ENCODE data around the gene KCNH1. TPM values are rescaled to one million over a fixed set of nuclear protein-coding genes. Genes with fewer than 3 reads are reported as not detected.

The KCNH1 gene
- total RNA-seq, 2 experiments from 2014 or later, result not detected

GRCh38 chr1:210866532-210866931, 267.4 kb downstream of the KCNH1 start:
- ChIA-PET POLR2A (no interaction called here), CTCF (no interaction called here)
- peaks cover 13% of the 10 kb centered on the region for H3K9me3 Mint-ChIP-seq
- H3K27me3 Mint-ChIP-seq, result no peaks in the 10 kb centered on the region
- no peaks in the 10 kb centered on the region for H3K36me3 Mint-ChIP-seq
- intact Hi-C loops (cut with micrococcal nuclease), result no loop called here
- no peak overlapping the region for H3K27ac Mint-ChIP-seq
- DNase-seq, result no peak
- H3K4me3 Mint-ChIP-seq, result no peak overlapping the region
- H3K4me1 Mint-ChIP-seq (ENCODE audit: low read depth), result no peaks in the 10 kb centered on the region

DNA sequence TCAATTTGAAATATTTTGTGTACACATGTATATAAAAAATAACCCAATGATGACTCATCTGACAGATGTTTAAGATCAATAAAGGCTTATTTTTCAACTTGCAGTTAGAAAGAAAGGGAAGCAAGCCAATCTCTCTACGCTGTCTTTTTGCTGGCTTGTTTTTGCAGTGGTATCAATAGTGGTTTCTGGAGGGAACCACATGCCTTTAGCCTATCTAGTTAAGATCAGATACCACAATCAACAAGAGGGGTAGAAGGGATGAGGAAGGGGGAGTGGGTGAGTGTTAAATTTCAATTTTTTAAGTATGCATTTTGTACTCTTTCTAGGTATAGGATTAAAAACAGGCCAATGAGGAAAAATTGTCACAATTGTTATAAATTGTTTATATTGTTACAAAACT, 276.2 kb downstream of the KCNH1 start:
- Mint-ChIP-seq H3K4me3 (no peak overlapping the region), H3K27me3 (no peaks in the 10 kb centered on the region), H3K4me1 (ENCODE audit: low read depth) (no peaks in the 10 kb centered on the region), H3K9me3 (no peaks in the 10 kb centered on the region), H3K27ac (no peak overlapping the region), H3K36me3 (no peaks in the 10 kb centered on the region)
- DNase-seq, result no peak
- intact Hi-C loops (cut with micrococcal nuclease), result no loop called here
- CTCF ChIA-PET, result no interaction called here
- POLR2A ChIA-PET, result no interaction called here

DNA sequence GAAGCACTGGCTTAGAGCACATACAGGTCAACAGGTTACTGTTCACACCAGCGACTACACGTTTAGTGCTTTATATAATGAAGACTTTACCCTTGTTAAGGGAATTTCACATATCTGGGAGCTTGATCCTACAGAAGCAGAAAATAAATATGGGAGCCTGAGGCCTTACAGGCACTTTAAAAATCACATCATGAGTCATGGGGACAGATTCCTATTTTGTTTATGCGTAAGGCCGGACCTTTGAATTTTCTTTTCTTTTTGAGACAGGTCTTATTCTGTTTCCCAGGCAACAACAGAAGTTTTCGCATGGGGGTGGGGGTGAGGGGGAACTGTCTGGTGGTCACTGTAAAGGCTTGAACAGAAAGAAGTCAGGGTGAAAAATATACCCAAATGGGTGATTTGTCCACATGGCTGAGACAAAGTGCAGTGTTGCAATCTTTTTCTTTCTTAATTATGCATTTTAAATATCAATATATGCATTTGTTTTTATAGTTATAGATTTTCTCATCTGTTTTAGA, 276.7 kb downstream of the KCNH1 start:
- Mint-ChIP-seq H3K4me3 (no peak overlapping the region), H3K36me3 (no peaks in the 10 kb centered on the region), H3K4me1 (ENCODE audit: low read depth) (no peaks in the 10 kb centered on the region), H3K9me3 (no peaks in the 10 kb centered on the region), H3K27me3 (no peaks in the 10 kb centered on the region), H3K27ac (no peak overlapping the region)
- DNase-seq, result no peak
- intact Hi-C loops (cut with micrococcal nuclease), result no loop called here
- ChIA-PET CTCF (no interaction called here), POLR2A (no interaction called here)

GRCh38 chr1:210855440-210855839, 278.5 kb downstream of the KCNH1 start:
- H3K36me3 Mint-ChIP-seq, result no peaks in the 10 kb centered on the region
- no peaks in the 10 kb centered on the region for H3K9me3 Mint-ChIP-seq
- no peak overlapping the region for H3K27ac Mint-ChIP-seq
- ChIA-PET CTCF (no interaction called here), POLR2A (no interaction called here)
- H3K4me1 Mint-ChIP-seq (ENCODE audit: low read depth), result no peaks in the 10 kb centered on the region
- no peaks in the 10 kb centered on the region for H3K27me3 Mint-ChIP-seq
- intact Hi-C loops (cut with micrococcal nuclease), result no loop called here
- no peak for DNase-seq
- H3K4me3 Mint-ChIP-seq, result no peak overlapping the region

DNA sequence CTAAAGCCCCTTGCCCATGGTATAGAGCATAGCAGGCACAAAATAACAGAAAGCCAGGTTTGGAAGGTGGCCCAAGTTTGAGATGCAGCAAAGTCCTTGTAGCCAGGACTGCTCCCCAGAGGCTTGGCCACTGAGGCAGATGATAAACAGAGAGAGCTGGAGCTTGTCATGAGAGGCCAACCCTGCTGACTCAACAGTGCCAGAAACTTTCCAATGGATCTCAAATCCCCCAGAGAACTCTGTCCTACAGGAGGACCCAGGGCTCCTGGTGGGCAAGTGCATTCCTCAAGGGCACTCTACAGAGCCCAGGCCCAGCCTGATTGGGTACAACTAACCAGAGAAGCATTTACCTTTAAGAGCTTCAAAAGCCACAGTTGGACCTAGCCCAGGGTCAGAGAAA, 280.7 kb downstream of the KCNH1 start:
- no peaks in the 10 kb centered on the region for H3K9me3 Mint-ChIP-seq
- H3K4me1 Mint-ChIP-seq (ENCODE audit: low read depth), result no peaks in the 10 kb centered on the region
- CTCF ChIA-PET, result no interaction called here
- POLR2A ChIA-PET, result no interaction called here
- no peak overlapping the region for H3K27ac Mint-ChIP-seq
- no peak overlapping the region for H3K4me3 Mint-ChIP-seq
- H3K27me3 Mint-ChIP-seq, result no peaks in the 10 kb centered on the region
- no peaks in the 10 kb centered on the region for H3K36me3 Mint-ChIP-seq
- no peak for DNase-seq
- intact Hi-C loops (cut with micrococcal nuclease), result no loop called here

GRCh38 chr1:210850556-210850955, 283.4 kb downstream of the KCNH1 start:
- intact Hi-C loops (cut with micrococcal nuclease), result no loop called here
- Mint-ChIP-seq H3K36me3 (no peaks in the 10 kb centered on the region), H3K9me3 (peaks cover 5% of the 10 kb centered on the region), H3K27ac (no peak overlapping the region), H3K27me3 (no peaks in the 10 kb centered on the region), H3K4me1 (ENCODE audit: low read depth) (no peaks in the 10 kb centered on the region), H3K4me3 (no peak overlapping the region)
- CTCF ChIA-PET, result no interaction called here
- POLR2A ChIA-PET, result no interaction called here
- no peak for DNase-seq

- H3K9me3 Mint-ChIP-seq, result peaks cover 5% of the 10 kb centered on the region
- no peak for DNase-seq
- intact Hi-C loops (cut with micrococcal nuclease), result no loop called here
- peaks cover 2% of the 10 kb centered on the region for H3K27me3 Mint-ChIP-seq
- H3K4me3 Mint-ChIP-seq, result no peak overlapping the region
- no peaks in the 10 kb centered on the region for H3K4me1 Mint-ChIP-seq (ENCODE audit: low read depth)
- ChIA-PET POLR2A (no interaction called here), CTCF (no interaction called here)
- H3K36me3 Mint-ChIP-seq, result no peaks in the 10 kb centered on the region
- H3K27ac Mint-ChIP-seq, result no peak overlapping the region
These were observed 285.5 kb downstream of the KCNH1 start for GRCh38 chr1:210848474-210848873.

DNA sequence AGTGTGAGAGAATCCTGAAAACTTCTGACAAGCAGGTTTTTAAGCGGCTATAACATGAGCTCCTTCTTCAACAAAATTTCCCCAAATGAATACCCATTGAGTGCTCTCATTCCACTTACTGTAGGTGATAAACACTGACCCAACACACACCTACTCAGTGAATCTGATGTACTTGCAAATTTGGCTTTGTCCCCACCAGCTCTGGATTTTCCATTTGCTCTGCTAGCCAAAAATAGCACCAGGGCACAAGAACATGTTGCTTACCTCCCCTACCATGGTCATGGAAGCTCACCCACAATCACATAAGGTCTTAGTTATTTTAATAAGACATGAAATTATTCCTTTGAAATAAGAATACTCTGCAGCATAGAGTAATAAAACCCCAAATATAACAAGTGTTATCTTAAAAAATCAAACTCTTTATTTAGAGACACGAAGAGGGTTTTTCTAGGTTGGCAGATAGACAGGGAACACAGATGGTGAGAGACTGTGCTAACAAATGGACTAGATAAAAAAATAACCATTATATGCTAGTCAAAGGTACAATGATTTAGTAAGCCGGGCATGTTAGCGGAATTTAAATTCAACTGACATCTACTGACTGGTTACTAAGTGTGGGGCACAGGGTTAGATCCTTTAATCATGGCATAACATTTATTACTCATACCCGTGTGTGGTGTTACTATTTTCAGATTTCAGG, 291.9 kb downstream of the KCNH1 start:
- ChIA-PET POLR2A (no interaction called here), CTCF (no interaction called here)
- Mint-ChIP-seq H3K27ac (no peak overlapping the region), H3K36me3 (no peaks in the 10 kb centered on the region), H3K27me3 (peaks cover 5% of the 10 kb centered on the region), H3K4me1 (ENCODE audit: low read depth) (no peaks in the 10 kb centered on the region), H3K4me3 (no peak overlapping the region), H3K9me3 (peaks cover 2% of the 10 kb centered on the region)
- intact Hi-C loops (cut with micrococcal nuclease), result no loop called here
- no peak for DNase-seq

- Mint-ChIP-seq H3K36me3 (no peaks in the 10 kb centered on the region), H3K27me3 (peaks cover 13% of the 10 kb centered on the region), H3K27ac (no peak overlapping the region), H3K4me1 (ENCODE audit: low read depth) (no peaks in the 10 kb centered on the region), H3K4me3 (no peak overlapping the region), H3K9me3 (no peaks in the 10 kb centered on the region)
- ChIA-PET CTCF (interaction anchor here (0.9 kb wide), 1 partner anchor 304 kb away, joined by 7 read pairs; the partner anchor contains the start of gene KCNH1), POLR2A (no interaction called here)
- DNase-seq, result no peak
- intact Hi-C loops (cut with micrococcal nuclease), result no loop called here
These were observed 303.6 kb downstream of the KCNH1 start for GRCh38 chr1:210830034-210831028.

- Mint-ChIP-seq H3K4me1 (ENCODE audit: low read depth) (no peaks in the 10 kb centered on the region), H3K9me3 (no peaks in the 10 kb centered on the region), H3K36me3 (no peaks in the 10 kb centered on the region), H3K27ac (no peak overlapping the region), H3K4me3 (no peak overlapping the region), H3K27me3 (peaks cover 13% of the 10 kb centered on the region)
- DNase-seq, result no peak
- CTCF ChIA-PET, result no interaction called here
- POLR2A ChIA-PET, result no interaction called here
- intact Hi-C loops (cut with micrococcal nuclease), result no loop called here
These were observed 304.9 kb downstream of the KCNH1 start for GRCh38 chr1:210828996-210829596.

- POLR2A ChIA-PET, result no interaction called here
- no peaks in the 10 kb centered on the region for H3K36me3 Mint-ChIP-seq
- H3K4me1 Mint-ChIP-seq (ENCODE audit: low read depth), result no peaks in the 10 kb centered on the region
- no peak overlapping the region for H3K4me3 Mint-ChIP-seq
- peaks cover 13% of the 10 kb centered on the region for H3K27me3 Mint-ChIP-seq
- CTCF ChIA-PET, result no interaction called here
- H3K27ac Mint-ChIP-seq, result no peak overlapping the region
- DNase-seq, result no peak
- H3K9me3 Mint-ChIP-seq, result no peaks in the 10 kb centered on the region
- intact Hi-C loops (cut with micrococcal nuclease), result no loop called here
These were observed 306.5 kb downstream of the KCNH1 start for GRCh38 chr1:210827481-210827880.

DNA sequence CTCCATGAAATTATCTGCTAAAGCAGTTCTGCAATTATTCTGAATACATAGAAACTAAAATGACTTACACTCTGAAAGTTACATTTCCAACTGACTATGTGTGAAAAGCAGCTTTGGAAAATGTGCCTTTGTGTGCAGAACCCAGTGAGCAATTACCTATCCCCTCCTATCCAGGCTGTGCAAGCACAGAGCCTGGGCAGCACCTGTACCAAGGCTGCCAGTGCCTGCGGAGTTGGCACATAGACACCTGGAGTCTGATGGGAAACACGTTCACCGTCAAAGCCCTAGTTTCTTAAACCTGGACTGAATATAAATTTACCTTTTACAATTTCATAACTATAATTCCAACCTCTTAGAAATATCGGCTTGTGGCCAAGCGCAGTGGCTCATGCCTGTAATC, 307.3 kb downstream of the KCNH1 start:
- Mint-ChIP-seq H3K9me3 (no peaks in the 10 kb centered on the region), H3K36me3 (no peaks in the 10 kb centered on the region), H3K27me3 (peaks cover 13% of the 10 kb centered on the region), H3K27ac (no peak overlapping the region), H3K4me3 (no peak overlapping the region), H3K4me1 (ENCODE audit: low read depth) (no peaks in the 10 kb centered on the region)
- intact Hi-C loops (cut with micrococcal nuclease), result no loop called here
- DNase-seq, result no peak
- ChIA-PET CTCF (no interaction called here), POLR2A (no interaction called here)
